Vagina (tissue), 2 donors: ENCODE results near the gene MESD. TPM values are rescaled to one million over a fixed set of nuclear protein-coding genes. Genes with fewer than 3 reads are reported as not detected.

ENCODE experiments used
- DNase-seq, 2 donors: peaks; one replicate each; pipeline ENCODE4 v3.0.0-alpha.2; 2017; ENCODE audit errors: extremely low spot score in 2 of 2
- H3K27ac ChIP-seq: fragments of 200-600 bp; sonication (generic); one replicate; pipeline ENCODE4 v1.5.1; 2019
- H3K27me3 ChIP-seq: fragments of 200-600 bp; sonication (generic); one replicate; pipeline ENCODE4 v1.5.1; 2019
- H3K36me3 ChIP-seq, 2 donors: fragments of 200-600 bp; sonication (generic); one replicate each; pipeline ENCODE4 v1.5.1; 2017 to 2019
- H3K4me1 ChIP-seq: fragments of 200-600 bp; sonication (generic); one replicate; pipeline ENCODE4 v1.5.1; 2019
- H3K4me3 ChIP-seq, 2 donors: fragments of 200-600 bp; sonication (generic); 1 replicate in 1 of 2; 2 replicates in 1 of 2; pipeline ENCODE4 v1.5.1; 2016 to 2019
- H3K9me3 ChIP-seq: fragments of 200-600 bp; sonication (generic); one replicate; pipeline ENCODE4 v1.5.1; 2019
- CTCF ChIP-seq, 3 experiments: fragments of 450-650 bp in 2 of 3; fragments of 200-600 bp in 1 of 3; sonication (generic) in 1 of 3; IDR thresholded peaks; one replicate each; pipeline ENCODE4 v1.5.1; 2017 to 2019; ENCODE audit warnings: antibody characterized with exemption in 3 of 3, mild to moderate bottlenecking in 2 of 3, moderate library complexity in 2 of 3
- POLR2A ChIP-seq, 2 donors: fragments of 450-650 bp; IDR thresholded peaks; one replicate each; pipeline ENCODE4 v1.6.1; 2017; ENCODE audit warnings: antibody characterized with exemption in 2 of 2, mild to moderate bottlenecking in 2 of 2, moderate library complexity in 2 of 2
- POLR2AphosphoS5 ChIP-seq, 2 donors: sonication (generic); formaldehyde crosslinking; IDR thresholded peaks; one replicate each; pipeline ENCODE4 v1.9.0; 2017; ENCODE audit warnings: antibody characterized with exemption in 2 of 2, mild to moderate bottlenecking in 2 of 2, low read depth in 1 of 2; ENCODE audit not compliant: insufficient read depth in 1 of 2
- intact Hi-C: fragments of 100-400 bp; cut with DNase I; formaldehyde crosslinking; loops from one replicate; pipeline ENCODE4 v1.15.1; 2023
- total RNA-seq: library from RNA; depleted of rRNA; stranded (reverse); fragments of >200 nt; gene quantifications from one replicate; pipeline ENCODE4 v1.2.3, GENCODE V29; 2016

The MESD gene
- total RNA-seq, 1 donor from 2014 or later, result 17.9 TPM

- Histone ChIP-seq H3K4me1 (peaks cover 8% of the 10 kb centered on the region), H3K27me3 (no peaks in the 10 kb centered on the region), H3K9me3 (no peaks in the 10 kb centered on the region), H3K36me3 (peaks cover 0 to 36% of the 10 kb centered on the region in 2 donors), H3K27ac (no peak overlapping the region), H3K4me3 (no peak overlapping the region)
- TF ChIP-seq POLR2A (IDR thresholded peaks at IDR 0.05) (no peak), CTCF (IDR thresholded peaks at IDR 0.05) (no peak)
- peak in 1 of 2 donors; percentile 40 for DNase-seq
- intact Hi-C loops, result loop anchor here (10.0 kb wide), 1 partner anchor 524 kb away; no protein-coding TSS in a partner anchor
Measured at GRCh38 chr15:80978685-80979329, 10.8 kb downstream of the MESD start.

- no peak overlapping the region for H3K27ac ChIP-seq
Measured at GRCh38 chr15:80977627-80978036, 12.0 kb downstream of the MESD start.

GRCh38 chr15:80976851-80977250, 12.8 kb downstream of the MESD start:
- Histone ChIP-seq H3K27me3 (no peaks in the 10 kb centered on the region), H3K27ac (no peak overlapping the region), H3K4me1 (peaks cover 8% of the 10 kb centered on the region), H3K4me3 (no peak overlapping the region), H3K9me3 (no peaks in the 10 kb centered on the region), H3K36me3 (peaks cover 0 to 30% of the 10 kb centered on the region in 2 donors)
- DNase-seq, result peak in 1 of 2 donors; percentile 76
- TF ChIP-seq POLR2A (IDR thresholded peaks at IDR 0.05) (no peak), POLR2AphosphoS5 (IDR thresholded peaks at IDR 0.05; ENCODE audit: insufficient read depth in 1 of 2, low read depth in 1 of 2) (no peak), CTCF (IDR thresholded peaks at IDR 0.05) (no peak)
- intact Hi-C loops, result loop anchor here (10.0 kb wide), 1 partner anchor 522 kb away; no protein-coding TSS in a partner anchor

More at GRCh38 chr15:80977627-80978036, 12.0 kb downstream of the MESD start:
- DNase-seq, result peak in 1 of 2 donors; percentile 71
- Histone ChIP-seq H3K36me3 (peaks cover 0 to 36% of the 10 kb centered on the region in 2 donors), H3K27me3 (no peaks in the 10 kb centered on the region), H3K9me3 (no peaks in the 10 kb centered on the region), H3K4me1 (peaks cover 8% of the 10 kb centered on the region), H3K4me3 (no peak overlapping the region)
- no peak for TF ChIP-seq POLR2AphosphoS5 (IDR thresholded peaks at IDR 0.05; ENCODE audit: insufficient read depth in 1 of 2, low read depth in 1 of 2)
- TF ChIP-seq CTCF (IDR thresholded peaks at IDR 0.05), result peak; percentile 32 to 55 (median 34)
- TF ChIP-seq POLR2A (IDR thresholded peaks at IDR 0.05), result no peak
- intact Hi-C loops, result loop anchor here (10.0 kb wide), 1 partner anchor 523 kb away; no protein-coding TSS in a partner anchor

GRCh38 chr15:80974914-80975313, 14.7 kb downstream of the MESD start:
- peaks cover 8% of the 10 kb centered on the region for H3K4me1 ChIP-seq
- peaks cover 0 to 14% of the 10 kb centered on the region in 2 donors for H3K36me3 ChIP-seq
- H3K27ac ChIP-seq, result no peak overlapping the region
- TF ChIP-seq CTCF (IDR thresholded peaks at IDR 0.05) (no peak), POLR2AphosphoS5 (IDR thresholded peaks at IDR 0.05; ENCODE audit: insufficient read depth in 1 of 2, low read depth in 1 of 2) (no peak), POLR2A (IDR thresholded peaks at IDR 0.05) (no peak)
- no peaks in the 10 kb centered on the region for H3K9me3 ChIP-seq
- no peak overlapping the region for H3K4me3 ChIP-seq
- peak in 1 of 2 donors; percentile 54 for DNase-seq
- intact Hi-C loops, result loop anchor here (10.0 kb wide), 1 partner anchor 520 kb away; no protein-coding TSS in a partner anchor
- H3K27me3 ChIP-seq, result no peaks in the 10 kb centered on the region

- H3K9me3 ChIP-seq, result no peaks in the 10 kb centered on the region
- no peak for TF ChIP-seq CTCF (IDR thresholded peaks at IDR 0.05)
- no peak for TF ChIP-seq POLR2A (IDR thresholded peaks at IDR 0.05)
- no peak for TF ChIP-seq POLR2AphosphoS5 (IDR thresholded peaks at IDR 0.05; ENCODE audit: insufficient read depth in 1 of 2, low read depth in 1 of 2)
- DNase-seq, result peak in 1 of 2 donors; percentile 70
- H3K27ac ChIP-seq, result no peak overlapping the region
- peaks cover 0 to 4% of the 10 kb centered on the region in 2 donors for H3K36me3 ChIP-seq
- intact Hi-C loops, result loop anchor here (10.0 kb wide), 1 partner anchor 517 kb away; no protein-coding TSS in a partner anchor
- peaks cover 2% of the 10 kb centered on the region for H3K4me1 ChIP-seq
- no peak overlapping the region for H3K4me3 ChIP-seq
- H3K27me3 ChIP-seq, result no peaks in the 10 kb centered on the region
Measured at GRCh38 chr15:80972276-80972675, 17.3 kb downstream of the MESD start.
